Rectal smooth muscle tissue (tissue), 1 donor: ENCODE results near the gene C1orf185.
"Not testable (repeated sequence)": the region's sequence is repeated elsewhere in the genome, so short reads cannot be mapped to it uniquely, and the experiment has no call there.

Experiments
- H3K27ac ChIP-seq: one replicate; pipeline ENCODE4 v1.7.0; 2013; ENCODE audit warnings: low read depth, low read length, inconsistent platforms
- H3K27me3 ChIP-seq: one replicate; pipeline ENCODE4 v1.7.0; 2013; ENCODE audit warnings: low read length; ENCODE audit not compliant: control insufficient read depth, insufficient read depth
- H3K36me3 ChIP-seq: one replicate; pipeline ENCODE4 v1.7.0; 2013; ENCODE audit warnings: low read length; ENCODE audit not compliant: control insufficient read depth, insufficient read depth
- H3K4me1 ChIP-seq: one replicate; pipeline ENCODE4 v1.7.0; 2013; ENCODE audit warnings: low read length; ENCODE audit not compliant: control insufficient read depth, insufficient read depth
- H3K4me3 ChIP-seq: one replicate; pipeline ENCODE4 v1.7.0; 2013; ENCODE audit warnings: low read length
- H3K9ac ChIP-seq: one replicate; pipeline ENCODE4 v1.7.0; 2013; ENCODE audit warnings: low read length

C1orf185 gene

DNA sequence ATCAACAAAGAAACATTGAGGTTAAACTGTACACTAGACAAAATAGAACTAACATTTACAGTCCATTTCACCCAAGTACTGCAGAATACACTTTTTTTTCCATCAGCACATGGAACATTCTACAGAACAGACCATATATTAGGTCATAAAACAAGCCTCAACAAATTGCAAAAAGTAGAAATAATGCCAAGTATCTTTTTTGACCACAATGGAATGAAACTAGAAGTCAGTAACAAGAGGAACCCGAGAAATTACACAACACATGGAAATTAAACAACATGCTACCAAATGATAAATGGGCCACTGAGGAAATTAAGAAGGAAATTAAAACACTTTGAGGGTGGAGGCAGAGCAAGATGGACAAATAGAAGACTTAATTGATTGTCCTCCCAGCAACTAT is 8.4 kb upstream of the C1orf185 start:
- no peak overlapping the region for H3K4me3 ChIP-seq
- H3K4me1 ChIP-seq, result no peaks in the 10 kb centered on the region
- no peak overlapping the region for H3K9ac ChIP-seq
- no peaks in the 10 kb centered on the region for H3K36me3 ChIP-seq
- H3K27ac ChIP-seq, result no peak overlapping the region
- H3K27me3 ChIP-seq, result no peaks in the 10 kb centered on the region

GRCh38 chr1:51097171-51097570 is 4.9 kb upstream of the C1orf185 start:
- Histone ChIP-seq H3K4me1 (no peaks in the 10 kb centered on the region), H3K27ac (no peak overlapping the region), H3K9ac (no peak overlapping the region), H3K4me3 (no peak overlapping the region), H3K36me3 (no peaks in the 10 kb centered on the region), H3K27me3 (no peaks in the 10 kb centered on the region)

- H3K9ac ChIP-seq, result no peak overlapping the region
- no peak overlapping the region for H3K4me3 ChIP-seq
- no peaks in the 10 kb centered on the region for H3K36me3 ChIP-seq
- no peaks in the 10 kb centered on the region for H3K4me1 ChIP-seq
- no peak overlapping the region for H3K27ac ChIP-seq
- no peaks in the 10 kb centered on the region for H3K27me3 ChIP-seq
Observed at GRCh38 chr1:51100264-51100880, 1.7 kb upstream of the C1orf185 start.

- Histone ChIP-seq H3K36me3 (no peaks in the 10 kb centered on the region), H3K27me3 (no peaks in the 10 kb centered on the region), H3K4me1 (no peaks in the 10 kb centered on the region), H3K9ac (no peak overlapping the region), H3K4me3 (no peak overlapping the region), H3K27ac (no peak overlapping the region)
Observed at GRCh38 chr1:51114137-51114536, 12.1 kb downstream of the C1orf185 start.

GRCh38 chr1:51115714-51116404 is 13.8 kb downstream of the C1orf185 start:
- Histone ChIP-seq H3K27ac (no peak overlapping the region), H3K4me1 (no peaks in the 10 kb centered on the region), H3K9ac (no peak overlapping the region), H3K4me3 (no peak overlapping the region), H3K27me3 (no peaks in the 10 kb centered on the region), H3K36me3 (no peaks in the 10 kb centered on the region)

- Histone ChIP-seq H3K27ac (no peak overlapping the region), H3K36me3 (no peaks in the 10 kb centered on the region), H3K4me3 (no peak overlapping the region), H3K4me1 (no peaks in the 10 kb centered on the region), H3K27me3 (no peaks in the 10 kb centered on the region), H3K9ac (no peak overlapping the region)
Observed at GRCh38 chr1:51119331-51119730, 17.3 kb downstream of the C1orf185 start.

DNA sequence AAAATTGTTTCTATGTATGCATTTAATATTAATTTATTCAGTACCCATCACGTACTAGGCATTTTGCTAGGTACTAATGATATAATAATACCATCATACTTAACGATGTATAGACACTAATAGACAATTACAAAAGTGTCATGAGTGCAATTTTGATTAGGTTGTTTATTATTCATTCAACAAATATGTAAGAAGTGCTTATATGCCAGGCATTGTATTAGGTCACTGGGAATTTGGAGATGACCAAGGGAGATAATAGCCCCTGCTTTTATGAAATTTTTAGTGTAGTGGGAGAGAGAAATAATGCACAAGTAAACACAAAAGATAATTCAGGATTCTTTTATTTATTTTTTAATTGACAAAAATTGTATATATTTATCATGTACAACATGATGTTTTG is 18.6 kb downstream of the C1orf185 start:
- no peak overlapping the region for H3K27ac ChIP-seq
- H3K4me3 ChIP-seq, result no peak overlapping the region
- H3K4me1 ChIP-seq, result no peaks in the 10 kb centered on the region
- H3K36me3 ChIP-seq, result no peaks in the 10 kb centered on the region
- no peaks in the 10 kb centered on the region for H3K27me3 ChIP-seq
- H3K9ac ChIP-seq, result no peak overlapping the region

DNA sequence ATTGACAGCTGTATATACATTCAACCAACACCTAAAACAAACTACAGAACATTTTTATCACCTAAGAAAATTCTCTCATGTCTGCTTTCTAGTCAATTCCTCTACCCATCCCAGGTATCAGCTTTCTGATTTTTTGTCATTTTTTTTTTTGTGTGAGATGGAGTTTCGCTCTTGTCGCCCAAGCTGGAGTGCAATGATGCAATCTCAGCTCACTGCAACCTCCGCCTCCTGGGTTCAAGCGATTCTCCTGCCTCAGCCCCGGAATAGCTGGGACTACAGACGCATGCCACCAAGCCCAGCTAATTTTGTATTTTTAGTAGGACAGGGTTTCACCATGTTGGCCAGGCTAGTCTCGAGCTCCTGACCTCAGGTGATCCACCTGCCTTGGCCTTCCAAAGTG is 25.1 kb downstream of the C1orf185 start:
- not testable (repeated sequence) for H3K27me3 ChIP-seq, H3K9ac ChIP-seq, H3K36me3 ChIP-seq, H3K27ac ChIP-seq, H3K4me1 ChIP-seq, H3K4me3 ChIP-seq

- no peak overlapping the region for H3K4me3 ChIP-seq
- no peak overlapping the region for H3K27ac ChIP-seq
- no peak overlapping the region for H3K9ac ChIP-seq
- H3K36me3 ChIP-seq, result no peaks in the 10 kb centered on the region
- H3K4me1 ChIP-seq, result no peaks in the 10 kb centered on the region
- H3K27me3 ChIP-seq, result no peaks in the 10 kb centered on the region
Observed at GRCh38 chr1:51131185-51131584, 29.2 kb downstream of the C1orf185 start.

- Histone ChIP-seq H3K27me3 (no peaks in the 10 kb centered on the region), H3K4me1 (no peaks in the 10 kb centered on the region), H3K9ac (no peak overlapping the region), H3K4me3 (no peak overlapping the region), H3K27ac (no peak overlapping the region), H3K36me3 (no peaks in the 10 kb centered on the region)
Observed at GRCh38 chr1:51133045-51133444, 31.0 kb downstream of the C1orf185 start.

GRCh38 chr1:51137696-51138095 is 35.7 kb downstream of the C1orf185 start:
- not testable (repeated sequence) for H3K4me3 ChIP-seq, H3K36me3 ChIP-seq, H3K9ac ChIP-seq, H3K4me1 ChIP-seq, H3K27ac ChIP-seq, H3K27me3 ChIP-seq

GRCh38 chr1:51139474-51139873 is 37.4 kb downstream of the C1orf185 start:
- no peak overlapping the region for H3K9ac ChIP-seq
- H3K4me1 ChIP-seq, result no peaks in the 10 kb centered on the region
- no peaks in the 10 kb centered on the region for H3K27me3 ChIP-seq
- no peak overlapping the region for H3K4me3 ChIP-seq
- no peaks in the 10 kb centered on the region for H3K36me3 ChIP-seq
- H3K27ac ChIP-seq, result no peak overlapping the region

DNA sequence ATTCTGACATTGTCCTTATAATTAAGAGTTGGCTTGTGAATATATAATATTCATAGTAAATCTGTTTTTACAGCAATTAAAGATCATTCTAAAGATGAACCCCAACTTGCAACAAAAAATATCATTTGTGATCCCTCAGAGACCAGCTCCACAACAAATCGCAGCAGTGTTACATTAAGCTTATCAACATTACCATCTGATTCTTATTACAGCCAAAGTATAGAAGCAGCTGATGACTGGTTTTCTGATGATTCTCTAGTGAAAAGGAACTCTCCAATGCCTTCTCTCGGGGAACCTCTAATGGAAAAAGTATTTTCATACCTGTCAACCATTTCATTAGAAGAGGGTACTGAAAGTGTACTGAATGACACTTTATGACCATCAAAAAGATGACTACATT is 45.4 kb downstream of the C1orf185 start:
- Histone ChIP-seq H3K36me3 (no peaks in the 10 kb centered on the region), H3K9ac (no peak overlapping the region), H3K4me3 (no peak overlapping the region), H3K4me1 (no peaks in the 10 kb centered on the region), H3K27me3 (no peaks in the 10 kb centered on the region), H3K27ac (no peak overlapping the region)
